Neutrophil (primary cell): Measurements from ENCODE around the gene RNF207.

Source experiments
- H3K27ac ChIP-seq: fragments of 200-600 bp; sonication (generic); 2 replicates; pipeline ENCODE4 v1.5.1; 2016; ENCODE audit warnings: mild to moderate bottlenecking, moderate library complexity
- H3K27me3 ChIP-seq: fragments of 200-600 bp; sonication (generic); 2 replicates; pipeline ENCODE4 v1.6.0; 2016; ENCODE audit warnings: mild to moderate bottlenecking
- H3K36me3 ChIP-seq: fragments of 200-600 bp; sonication (generic); 2 replicates; pipeline ENCODE4 v1.5.1; 2017
- H3K4me1 ChIP-seq, 2 experiments: fragments of 200-600 bp in 1 of 2; sonication (generic) in 1 of 2; 1 replicate in 1 of 2; 2 replicates in 1 of 2; pipeline versions ENCODE4 v1.5.1 to v1.6.1; 2013 to 2016; ENCODE audit warnings: low read depth in 1 of 2, low read length in 1 of 2, mild to moderate bottlenecking in 1 of 2, moderate library complexity in 1 of 2; ENCODE audit not compliant: control insufficient read depth in 1 of 2, insufficient read depth in 1 of 2
- H3K4me3 ChIP-seq, 2 experiments: fragments of 200-600 bp in 1 of 2; sonication (generic) in 1 of 2; 1 replicate in 1 of 2; 2 replicates in 1 of 2; pipeline ENCODE4 v1.5.1; 2013 to 2016; ENCODE audit warnings: low read depth in 1 of 2, low read length in 1 of 2, mild to moderate bottlenecking in 1 of 2, moderate library complexity in 1 of 2
- H3K9me3 ChIP-seq: fragments of 200-600 bp; sonication (generic); 2 replicates; pipeline ENCODE4 v1.5.1; 2016
- CTCF ChIP-seq: fragments of 200-600 bp; sonication (generic); IDR thresholded peaks from 2 replicates; pipeline ENCODE4 v1.5.1; 2016; ENCODE audit warnings: antibody characterized with exemption

The RNF207 gene

GRCh38 chr1:6170742-6171201 is 35.1 kb upstream of the RNF207 start:
- Histone ChIP-seq H3K4me3 (no peak overlapping the region), H3K27ac (no peak overlapping the region), H3K36me3 (no peaks in the 10 kb centered on the region), H3K9me3 (no peaks in the 10 kb centered on the region), H3K4me1 (peaks cover 7 to 12% of the 10 kb centered on the region in 2 experiments), H3K27me3 (peaks cover 56% of the 10 kb centered on the region)
- no peak for TF ChIP-seq CTCF

GRCh38 chr1:6171548-6172124 is 34.3 kb upstream of the RNF207 start:
- H3K4me3 ChIP-seq: no peak overlapping the region
- peaks cover 65% of the 10 kb centered on the region for H3K27me3 ChIP-seq
- no peaks in the 10 kb centered on the region for H3K36me3 ChIP-seq
- no peaks in the 10 kb centered on the region for H3K9me3 ChIP-seq
- TF ChIP-seq CTCF: no peak
- peaks cover 7 to 12% of the 10 kb centered on the region in 2 experiments for H3K4me1 ChIP-seq
- no peak overlapping the region for H3K27ac ChIP-seq

GRCh38 chr1:6172549-6172948 is 33.4 kb upstream of the RNF207 start:
- no peak for TF ChIP-seq CTCF
- Histone ChIP-seq H3K9me3 (no peaks in the 10 kb centered on the region), H3K4me3 (no peak overlapping the region), H3K27me3 (peaks cover 72% of the 10 kb centered on the region), H3K36me3 (no peaks in the 10 kb centered on the region), H3K4me1 (peaks cover 7 to 12% of the 10 kb centered on the region in 2 experiments), H3K27ac (no peak overlapping the region)

GRCh38 chr1:6174621-6175410 is 31.1 kb upstream of the RNF207 start:
- peaks cover 81% of the 10 kb centered on the region for H3K27me3 ChIP-seq
- no peak for TF ChIP-seq CTCF
- H3K9me3 ChIP-seq: no peaks in the 10 kb centered on the region
- H3K4me1 ChIP-seq: peaks cover 7 to 12% of the 10 kb centered on the region in 2 experiments
- H3K4me3 ChIP-seq: no peak overlapping the region
- no peaks in the 10 kb centered on the region for H3K36me3 ChIP-seq
- H3K27ac ChIP-seq: no peak overlapping the region

GRCh38 chr1:6175411-6175828 is 30.5 kb upstream of the RNF207 start:
- peaks cover 7 to 8% of the 10 kb centered on the region in 2 experiments for H3K4me1 ChIP-seq
- H3K36me3 ChIP-seq: no peaks in the 10 kb centered on the region
- no peak overlapping the region for H3K4me3 ChIP-seq
- no peak for TF ChIP-seq CTCF
- peaks cover 81% of the 10 kb centered on the region for H3K27me3 ChIP-seq
- H3K27ac ChIP-seq: no peak overlapping the region
- no peaks in the 10 kb centered on the region for H3K9me3 ChIP-seq
